OCI-LY1 (cell line): ENCODE results near the gene ALKBH4.

ENCODE experiments used
- H2AFZ ChIP-seq: fragments of 200-600 bp; sonication (generic), shearing (Covaris generic); 2 replicates; pipeline ENCODE4 v1.6.0; 2014; ENCODE audit warnings: antibody characterized with exemption, mild to moderate bottlenecking, low read length
- H3F3A ChIP-seq: fragments of 200-600 bp; sonication (generic), shearing (Covaris generic); 2 replicates; pipeline ENCODE4 v1.6.0; 2014; ENCODE audit warnings: mild to moderate bottlenecking, antibody characterized with exemption, low read length, moderate library complexity; ENCODE audit not compliant: insufficient read depth
- H3K27ac ChIP-seq: fragments of 200-600 bp; sonication (generic); 2 replicates; pipeline ENCODE4 v1.5.1; 2014; ENCODE audit warnings: low read length, mixed run types, mild to moderate bottlenecking, low read depth; ENCODE audit not compliant: poor library complexity, severe bottlenecking
- H3K27me3 ChIP-seq: fragments of 200-600 bp; sonication (generic); 2 replicates; pipeline ENCODE4 v1.6.0; 2014; ENCODE audit warnings: antibody characterized with exemption, mild to moderate bottlenecking, low read length, moderate library complexity; ENCODE audit not compliant: insufficient read depth
- H3K36me3 ChIP-seq: fragments of 200-600 bp; sonication (generic); 2 replicates; pipeline ENCODE4 v1.6.1; 2014; ENCODE audit warnings: mild to moderate bottlenecking, antibody characterized with exemption, low read length, moderate library complexity, mixed read lengths; ENCODE audit not compliant: insufficient read depth
- H3K4me1 ChIP-seq: fragments of 200-600 bp; sonication (generic); 2 replicates; pipeline ENCODE4 v1.5.1; 2014; ENCODE audit warnings: mild to moderate bottlenecking, low read length, moderate library complexity; ENCODE audit not compliant: insufficient read depth, severe bottlenecking
- H3K4me2 ChIP-seq: fragments of 200-600 bp; sonication (generic), shearing (Covaris generic); 2 replicates; pipeline ENCODE4 v1.6.1; 2014; ENCODE audit warnings: low read length
- H3K4me3 ChIP-seq: fragments of 200-600 bp; sonication (generic); 2 replicates; pipeline ENCODE4 v1.5.1; 2014; ENCODE audit warnings: low read length, low read depth, mild to moderate bottlenecking, mixed read lengths; ENCODE audit not compliant: poor library complexity, severe bottlenecking
- H3K79me2 ChIP-seq: fragments of 200-600 bp; shearing (Covaris generic); 2 replicates; pipeline ENCODE4 v1.6.1; 2016; ENCODE audit warnings: mixed run types, low read length, mixed read lengths; ENCODE audit not compliant: insufficient read depth
- H3K9ac ChIP-seq: fragments of 200-600 bp; sonication (generic), shearing (Covaris generic); 2 replicates; pipeline ENCODE4 v1.6.1; 2014; ENCODE audit warnings: mild to moderate bottlenecking, low read length, mixed read lengths
- H3K9me2 ChIP-seq: fragments of 200-600 bp; sonication (generic), shearing (Covaris generic); 2 replicates; pipeline ENCODE4 v1.6.1; 2014; ENCODE audit warnings: low read depth, mild to moderate bottlenecking, low read length, mixed read lengths
- H3K9me3 ChIP-seq: fragments of 200-600 bp; shearing (Covaris generic); 2 replicates; pipeline ENCODE4 v1.6.1; 2014; ENCODE audit warnings: low read length, mixed read lengths
- H4K20me1 ChIP-seq: fragments of 200-600 bp; sonication (generic), shearing (Covaris generic); 2 replicates; pipeline ENCODE4 v1.6.0; 2016; ENCODE audit warnings: mild to moderate bottlenecking, low read length; ENCODE audit not compliant: insufficient read depth
- CTCF ChIP-seq: fragments of 200-600 bp; sonication (generic), shearing (Covaris generic); IDR thresholded peaks from 2 replicates; pipeline ENCODE4 v1.5.1; 2017; ENCODE audit warnings: mild to moderate bottlenecking, antibody characterized with exemption, low read length, moderate library complexity, mixed read lengths
- EZH2 ChIP-seq: fragments of 200-600 bp; sonication (generic), shearing (Covaris generic); IDR thresholded peaks from 2 replicates; pipeline ENCODE4 v1.8.0; 2017; ENCODE audit warnings: borderline replicate concordance, mixed run types, mild to moderate bottlenecking, antibody characterized with exemption, low read length, moderate library complexity, mixed read lengths

The ALKBH4 gene

GRCh38 chr7:102472126-102473041 lies 7.7 kb upstream of the ALKBH4 start:
- Histone ChIP-seq H3K9me3 (no peaks in the 10 kb centered on the region), H3K9ac (no peak overlapping the region), H3K27ac (no peak overlapping the region), H3K79me2 (no peaks in the 10 kb centered on the region), H3K4me2 (no peak overlapping the region), H3K4me3 (no peak overlapping the region), H4K20me1 (no peaks in the 10 kb centered on the region), H3K4me1 (peaks cover 1% of the 10 kb centered on the region), H2AFZ (no peak overlapping the region), H3K27me3 (no peaks in the 10 kb centered on the region), H3K36me3 (peaks cover 62% of the 10 kb centered on the region), H3K9me2 (no peaks in the 10 kb centered on the region), H3F3A (no peaks in the 10 kb centered on the region)
- TF ChIP-seq CTCF (no peak), EZH2 (no peak)

GRCh38 chr7:102471791-102472125 lies 7.1 kb upstream of the ALKBH4 start:
- Histone ChIP-seq H2AFZ (no peak overlapping the region), H3K36me3 (peaks cover 64% of the 10 kb centered on the region), H3K79me2 (no peaks in the 10 kb centered on the region), H3K9me2 (no peaks in the 10 kb centered on the region), H3K27ac (no peak overlapping the region), H3K4me2 (no peak overlapping the region), H3K4me3 (no peak overlapping the region), H3K4me1 (peaks cover 8% of the 10 kb centered on the region), H4K20me1 (no peaks in the 10 kb centered on the region), H3K27me3 (no peaks in the 10 kb centered on the region), H3F3A (no peaks in the 10 kb centered on the region), H3K9ac (no peak overlapping the region), H3K9me3 (no peaks in the 10 kb centered on the region)
- no peak for TF ChIP-seq EZH2
- no peak for TF ChIP-seq CTCF

- Histone ChIP-seq H3K79me2 (no peaks in the 10 kb centered on the region), H3K9me3 (no peaks in the 10 kb centered on the region), H3K9me2 (no peaks in the 10 kb centered on the region), H3K4me2 (no peak overlapping the region), H3K27ac (no peak overlapping the region), H3K4me3 (no peak overlapping the region), H3K4me1 (peaks cover 23% of the 10 kb centered on the region), H2AFZ (no peak overlapping the region), H3F3A (no peaks in the 10 kb centered on the region), H3K36me3 (peaks cover 64% of the 10 kb centered on the region), H3K27me3 (no peaks in the 10 kb centered on the region), H4K20me1 (no peaks in the 10 kb centered on the region), H3K9ac (no peak overlapping the region)
- no peak for TF ChIP-seq CTCF
- no peak for TF ChIP-seq EZH2
These were observed 5.5 kb upstream of the ALKBH4 start for GRCh38 chr7:102469972-102470825.
